Ureter (tissue), 1 donor: ENCODE results near the gene CACNA1F. TPM values are rescaled to one million over a fixed set of nuclear protein-coding genes. Genes with fewer than 3 reads are reported as not detected.

Experiments used
- DNase-seq: peaks from one replicate; pipeline ENCODE4 v3.0.0-alpha.2; 2020; ENCODE audit warnings: low spot score
- total RNA-seq: library from RNA; stranded (reverse); gene quantifications from one replicate; pipeline ENCODE4 v1.2.4, GENCODE V29; 2023
- donor health status: DM: yes; HTN: yes; CAD: no.

CACNA1F gene
- total RNA-seq, 1 donor from 2014 or later: 0.49 TPM

GRCh38 chrX:49230500-49231232, 2.5 kb downstream of the CACNA1F start:
- peak; percentile 78 for DNase-seq

GRCh38 chrX:49228185-49228584, 5.0 kb downstream of the CACNA1F start:
- DNase-seq: no peak

GRCh38 chrX:49227726-49228125, 5.4 kb downstream of the CACNA1F start:
- DNase-seq: no peak

DNA sequence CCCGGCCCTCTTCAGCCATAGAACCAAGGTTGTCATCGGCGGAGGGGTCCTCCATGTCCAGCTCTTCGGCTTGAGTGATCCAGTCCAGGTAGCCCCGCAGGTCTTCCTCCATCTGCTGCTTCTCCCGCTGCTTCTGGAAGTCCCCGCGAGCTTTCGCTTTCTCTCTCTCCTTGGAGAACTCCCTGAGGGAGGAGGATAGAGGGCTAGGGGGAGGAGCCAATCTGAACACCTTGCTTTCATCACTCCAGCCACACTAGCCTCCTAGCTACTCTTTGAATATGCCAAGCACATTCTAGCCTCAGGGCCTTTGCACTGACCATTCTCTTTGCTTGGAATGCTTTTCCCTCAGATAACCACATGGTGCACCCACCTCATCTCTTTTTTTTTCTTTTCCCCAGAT, 6.2 kb downstream of the CACNA1F start:
- no peak for DNase-seq

- no peak for DNase-seq
Observed at GRCh38 chrX:49225858-49226257, 7.3 kb downstream of the CACNA1F start.

GRCh38 chrX:49221868-49222267, 11.3 kb downstream of the CACNA1F start:
- DNase-seq: no peak

- no peak for DNase-seq
Observed at GRCh38 chrX:49220100-49220499, 13.0 kb downstream of the CACNA1F start.

DNA sequence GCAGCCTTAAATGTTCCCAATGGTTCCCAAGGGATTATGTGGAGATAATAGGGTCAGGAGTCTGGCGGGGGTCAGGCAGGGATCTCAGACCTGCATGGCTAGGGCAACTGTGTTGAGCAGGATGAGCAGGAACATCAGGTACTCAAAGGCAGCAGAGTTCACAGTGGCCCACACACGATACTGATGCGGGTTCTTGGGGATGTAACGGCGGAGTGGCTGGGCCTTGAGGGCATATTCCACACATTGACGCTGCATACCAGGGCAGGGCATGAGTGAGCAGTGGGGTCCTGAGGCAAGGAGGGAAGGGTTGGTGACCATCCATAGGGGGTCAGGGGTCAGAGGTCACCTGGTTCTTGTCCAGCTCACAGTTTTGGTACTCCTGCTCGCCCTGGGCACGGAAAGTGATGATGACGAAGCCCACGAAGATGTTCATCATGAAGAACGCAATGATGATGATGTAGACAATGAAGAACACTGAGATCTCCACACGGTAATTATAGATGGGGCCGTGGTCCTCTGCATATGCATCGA, 18.1 kb downstream of the CACNA1F start:
- DNase-seq: no peak

- DNase-seq: no peak
Observed at GRCh38 chrX:49214416-49214815, 18.7 kb downstream of the CACNA1F start.

- no peak for DNase-seq
Observed at GRCh38 chrX:49212861-49213260, 20.3 kb downstream of the CACNA1F start.

DNA sequence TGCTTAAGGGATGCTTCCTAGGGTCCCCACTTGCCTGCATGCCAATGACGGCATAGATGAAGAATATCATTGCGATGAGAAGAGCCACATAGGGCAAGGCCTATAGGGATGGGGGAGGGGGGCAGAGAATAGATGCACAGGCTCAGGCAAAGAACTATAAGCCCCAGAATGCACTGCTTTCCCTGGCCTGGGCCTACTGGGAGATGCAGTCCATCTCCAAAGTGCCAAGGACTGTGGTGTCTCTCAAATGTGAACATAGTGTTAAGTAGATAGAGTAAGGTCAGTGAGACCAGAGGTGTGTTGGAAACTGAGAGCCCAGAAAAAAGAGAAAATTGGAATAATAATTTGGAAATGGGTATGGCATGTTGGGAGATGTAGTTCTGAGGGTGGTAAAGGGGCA, 20.9 kb downstream of the CACNA1F start:
- DNase-seq: no peak

DNA sequence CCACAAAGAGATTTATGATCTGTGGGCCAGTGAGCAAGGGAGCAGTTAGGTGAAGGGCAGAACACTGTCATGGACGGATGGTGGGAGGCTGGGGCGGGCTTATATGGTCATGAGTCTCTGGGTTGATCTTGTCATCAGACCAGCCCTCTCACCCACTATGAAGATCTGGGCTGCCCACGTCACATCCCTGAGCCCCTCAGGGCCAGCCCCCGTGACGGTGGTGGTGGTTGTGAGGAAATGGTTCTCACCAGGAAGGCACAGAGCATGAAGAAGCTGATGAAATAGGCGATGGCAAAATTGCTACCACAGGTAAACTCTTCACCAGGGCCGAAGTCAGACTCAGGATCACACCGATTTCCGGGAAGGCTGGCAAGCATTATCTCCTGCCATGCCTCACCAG, 22.1 kb downstream of the CACNA1F start:
- no peak for DNase-seq

DNA sequence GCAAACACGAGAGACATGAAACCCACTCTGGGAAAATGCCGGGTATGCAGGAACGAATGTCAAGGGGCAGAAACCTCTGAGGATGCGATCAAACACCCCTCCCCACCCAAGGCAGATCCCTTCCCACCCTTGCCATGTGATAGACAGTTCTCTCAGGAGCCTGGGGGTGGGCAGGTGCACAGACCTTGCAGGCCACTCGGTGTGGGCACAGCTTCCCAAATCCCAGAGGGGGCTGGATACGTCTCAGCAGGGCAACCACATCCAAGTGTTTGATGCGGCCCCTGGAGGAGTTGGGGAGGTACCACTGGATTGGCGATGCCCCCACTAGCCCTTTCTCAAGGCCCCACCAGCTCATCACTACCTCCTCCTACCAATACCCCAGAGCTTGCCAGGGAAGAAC, 22.7 kb downstream of the CACNA1F start:
- DNase-seq: no peak

DNA sequence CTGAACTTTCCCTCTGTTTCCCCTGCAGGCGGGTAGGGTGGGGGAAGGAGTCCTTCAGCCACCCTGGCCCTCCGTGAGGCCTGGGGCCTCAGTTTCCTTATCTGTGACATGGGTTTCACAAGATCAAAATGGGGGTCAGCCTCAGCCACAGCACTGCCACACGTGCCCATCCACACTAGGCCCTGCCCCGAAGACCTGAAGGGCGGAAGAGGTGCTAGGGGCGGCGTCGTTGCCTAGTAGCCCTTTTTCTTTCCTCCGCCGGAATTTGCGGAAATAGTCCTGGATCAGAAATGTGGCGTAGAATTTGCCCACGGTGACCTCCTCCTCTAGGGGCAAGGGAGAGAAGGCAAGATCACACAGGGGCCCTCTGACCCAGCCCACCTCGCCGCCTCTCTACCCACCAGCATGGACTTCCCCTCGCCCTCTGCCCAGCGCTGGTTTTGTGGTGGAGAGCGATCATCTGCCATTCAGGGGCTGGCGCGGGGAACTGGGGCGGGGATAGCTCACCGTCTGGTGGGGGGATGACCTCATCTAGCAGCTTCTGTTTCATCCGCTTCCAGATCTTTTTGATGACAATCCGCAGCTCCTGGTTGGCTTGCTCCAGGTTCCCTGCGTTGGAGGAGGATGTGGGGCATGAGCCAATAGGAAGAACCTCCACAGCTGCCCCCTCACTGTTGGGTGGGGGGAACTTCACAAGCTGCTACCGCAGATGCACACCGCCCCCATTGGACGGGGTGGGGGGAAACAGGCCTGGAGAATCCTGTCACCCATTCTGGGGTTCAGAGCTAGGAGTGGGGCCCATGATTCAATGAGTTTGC, 23.5 kb downstream of the CACNA1F start:
- no peak for DNase-seq

DNA sequence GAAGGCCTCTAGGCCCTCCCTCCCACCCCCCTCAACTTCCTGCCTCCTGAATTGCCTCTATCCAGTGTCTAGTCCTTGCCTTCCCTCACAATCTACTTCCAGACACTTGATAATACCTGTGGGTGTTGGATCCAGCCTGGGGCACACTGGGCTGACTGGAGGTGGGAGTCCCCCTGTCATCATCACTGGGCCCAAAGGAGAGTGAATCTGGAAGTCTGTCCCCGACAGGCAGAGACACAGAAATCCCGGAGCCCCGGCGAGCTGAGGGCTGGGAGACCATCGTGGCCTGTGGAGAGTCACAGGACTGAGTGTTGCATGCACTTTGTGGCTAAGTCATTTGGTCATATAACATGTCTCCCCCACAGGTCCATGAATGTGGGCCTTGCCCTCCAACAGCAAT, 24.7 kb downstream of the CACNA1F start:
- no peak for DNase-seq

DNA sequence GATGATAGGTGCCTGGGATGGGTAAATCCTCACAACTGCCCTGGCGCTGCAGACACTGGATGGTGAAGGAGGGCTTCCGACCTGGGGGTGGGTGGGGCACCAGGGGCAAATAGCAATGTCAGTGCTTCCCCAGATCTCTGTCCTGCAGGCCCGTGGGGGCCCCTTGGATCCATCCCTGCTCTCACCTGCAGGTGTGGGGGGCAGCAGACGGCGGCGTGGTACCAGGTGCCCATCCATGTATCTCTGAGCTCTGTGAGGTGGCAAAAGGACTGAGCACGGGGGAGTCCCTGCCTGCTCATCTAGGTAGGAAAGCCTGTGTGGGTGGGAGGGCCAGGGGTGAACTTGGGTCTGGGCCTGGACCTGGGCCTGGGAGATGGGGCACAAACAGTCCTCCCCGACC, 26.6 kb downstream of the CACNA1F start:
- no peak for DNase-seq

GRCh38 chrX:49205443-49205842, 27.7 kb downstream of the CACNA1F start:
- DNase-seq: no peak

DNA sequence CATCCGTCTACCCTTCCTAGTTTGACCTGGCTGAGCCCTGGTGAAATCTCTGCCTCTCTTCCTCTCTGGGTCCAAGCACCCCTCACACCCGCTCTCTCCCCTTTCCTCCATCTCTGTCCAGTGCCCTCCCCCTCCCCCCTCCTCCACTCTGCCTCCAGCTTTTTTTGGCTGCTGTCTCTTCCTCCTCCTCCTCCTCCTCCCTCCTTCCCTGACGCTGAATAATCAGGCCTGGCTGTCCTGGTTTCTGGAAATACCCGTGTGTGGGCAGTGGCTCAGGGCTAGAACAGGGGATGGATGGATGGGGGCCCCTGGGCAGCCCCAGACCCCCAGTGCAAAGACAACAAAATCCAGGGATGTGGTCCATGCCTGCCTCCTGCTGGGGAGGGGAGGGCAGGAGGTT, 28.4 kb downstream of the CACNA1F start:
- no peak for DNase-seq

GRCh38 chrX:49204017-49204416, 29.1 kb downstream of the CACNA1F start:
- no peak for DNase-seq

DNA sequence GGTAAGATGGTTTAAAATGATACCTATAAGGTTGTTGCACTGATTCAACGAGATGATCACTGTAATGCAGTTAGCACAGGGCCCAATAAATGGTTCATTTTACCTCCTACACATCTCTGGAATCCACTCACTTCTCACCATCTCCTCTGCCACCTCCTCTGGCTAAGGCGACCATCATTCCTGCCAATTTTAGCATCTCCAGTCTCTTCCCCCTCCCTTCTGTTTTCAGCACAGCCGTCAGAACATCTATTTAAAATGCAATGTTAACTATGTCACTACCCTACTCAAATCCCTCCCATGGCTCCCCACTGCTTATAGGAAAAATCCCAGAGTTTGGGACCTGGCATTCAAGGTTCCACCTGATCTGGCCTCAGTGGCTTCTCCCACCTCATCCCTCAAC, 29.6 kb downstream of the CACNA1F start:
- DNase-seq: no peak

DNA sequence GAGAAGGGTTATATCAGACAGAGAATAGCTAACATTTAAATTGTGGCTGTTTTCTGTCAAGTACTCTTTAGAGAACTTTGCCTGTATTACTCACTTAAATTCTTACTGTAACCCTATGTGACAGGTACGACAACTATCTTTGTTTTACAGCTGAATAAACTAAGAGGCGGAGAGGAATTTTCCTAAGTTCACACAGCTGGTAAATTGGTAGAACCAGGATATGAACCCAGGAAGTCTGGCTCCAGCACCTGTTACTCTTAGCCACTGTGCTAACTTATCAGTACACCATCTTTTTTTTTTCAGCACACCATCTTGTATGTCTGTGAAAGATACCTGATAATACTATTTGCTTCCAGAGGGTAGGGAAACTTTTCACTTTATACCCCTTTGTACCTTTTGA, 31.1 kb downstream of the CACNA1F start:
- DNase-seq: no peak

DNA sequence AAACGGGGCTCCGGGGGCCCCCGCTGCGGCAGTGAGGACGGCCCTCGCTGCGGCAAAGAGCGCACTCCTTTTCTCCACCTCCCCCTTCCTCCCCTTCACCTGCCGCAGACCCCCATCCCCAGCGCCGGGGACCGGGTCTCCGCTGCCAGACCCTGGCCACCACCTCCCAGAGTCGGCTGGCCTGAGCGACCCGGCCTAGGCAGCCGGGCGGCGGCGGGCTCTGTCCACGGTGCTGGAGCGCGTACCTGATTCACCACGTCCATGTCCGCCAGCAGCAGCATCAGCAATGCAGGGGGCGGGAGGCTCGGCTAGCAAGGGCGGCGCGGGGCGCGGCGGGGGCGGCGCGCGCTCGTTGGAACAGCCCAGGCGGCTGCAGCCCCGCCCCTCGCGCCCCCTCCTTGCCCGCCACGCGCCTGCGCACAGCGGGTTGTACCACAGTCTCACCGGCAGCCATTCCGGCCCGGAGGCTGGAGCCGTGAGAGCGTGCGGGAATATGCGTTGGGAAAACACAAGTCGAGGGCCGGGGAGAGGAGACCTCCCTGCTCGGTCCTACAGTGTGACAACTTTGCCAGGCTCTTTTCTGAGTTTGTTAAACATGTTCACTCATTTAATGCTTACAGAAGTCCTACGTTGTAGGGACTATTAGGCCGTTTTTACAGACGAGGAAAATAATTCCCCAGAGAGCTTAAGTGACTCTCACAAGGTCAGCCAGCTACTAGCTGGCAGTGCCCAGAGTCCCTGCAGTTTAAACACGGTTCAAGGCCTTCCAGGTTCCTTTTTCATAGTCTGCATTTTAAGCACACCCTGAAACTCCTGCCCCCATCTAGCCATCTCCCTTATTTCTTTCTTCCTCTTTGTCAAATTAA, 33.0 kb downstream of the CACNA1F start, which contains the start of gene SYP:
TSS of gene SYP (minus strand) at position 288 of the 866 bp plus-strand sequence. CDS start at position 281, 7 bp downstream.
- peak; percentile 91 for DNase-seq
